OCI-LY1 (cell line): ENCODE data around the gene DSEL.

Experiments used
- H2AFZ ChIP-seq: fragments of 200-600 bp; sonication (generic), shearing (Covaris generic); 2 replicates; pipeline ENCODE4 v1.6.0; 2014; ENCODE audit warnings: antibody characterized with exemption, mild to moderate bottlenecking, low read length
- H3F3A ChIP-seq: fragments of 200-600 bp; sonication (generic), shearing (Covaris generic); 2 replicates; pipeline ENCODE4 v1.6.0; 2014; ENCODE audit warnings: mild to moderate bottlenecking, antibody characterized with exemption, low read length, moderate library complexity; ENCODE audit not compliant: insufficient read depth
- H3K27ac ChIP-seq: fragments of 200-600 bp; sonication (generic); 2 replicates; pipeline ENCODE4 v1.5.1; 2014; ENCODE audit warnings: low read length, mixed run types, mild to moderate bottlenecking, low read depth; ENCODE audit not compliant: poor library complexity, severe bottlenecking
- H3K27me3 ChIP-seq: fragments of 200-600 bp; sonication (generic); 2 replicates; pipeline ENCODE4 v1.6.0; 2014; ENCODE audit warnings: antibody characterized with exemption, mild to moderate bottlenecking, low read length, moderate library complexity; ENCODE audit not compliant: insufficient read depth
- H3K36me3 ChIP-seq: fragments of 200-600 bp; sonication (generic); 2 replicates; pipeline ENCODE4 v1.6.1; 2014; ENCODE audit warnings: mild to moderate bottlenecking, antibody characterized with exemption, low read length, moderate library complexity, mixed read lengths; ENCODE audit not compliant: insufficient read depth
- H3K4me1 ChIP-seq: fragments of 200-600 bp; sonication (generic); 2 replicates; pipeline ENCODE4 v1.5.1; 2014; ENCODE audit warnings: mild to moderate bottlenecking, low read length, moderate library complexity; ENCODE audit not compliant: insufficient read depth, severe bottlenecking
- H3K4me2 ChIP-seq: fragments of 200-600 bp; sonication (generic), shearing (Covaris generic); 2 replicates; pipeline ENCODE4 v1.6.1; 2014; ENCODE audit warnings: low read length
- H3K4me3 ChIP-seq: fragments of 200-600 bp; sonication (generic); 2 replicates; pipeline ENCODE4 v1.5.1; 2014; ENCODE audit warnings: low read length, low read depth, mild to moderate bottlenecking, mixed read lengths; ENCODE audit not compliant: poor library complexity, severe bottlenecking
- H3K79me2 ChIP-seq: fragments of 200-600 bp; shearing (Covaris generic); 2 replicates; pipeline ENCODE4 v1.6.1; 2016; ENCODE audit warnings: mixed run types, low read length, mixed read lengths; ENCODE audit not compliant: insufficient read depth
- H3K9ac ChIP-seq: fragments of 200-600 bp; sonication (generic), shearing (Covaris generic); 2 replicates; pipeline ENCODE4 v1.6.1; 2014; ENCODE audit warnings: mild to moderate bottlenecking, low read length, mixed read lengths
- H3K9me2 ChIP-seq: fragments of 200-600 bp; sonication (generic), shearing (Covaris generic); 2 replicates; pipeline ENCODE4 v1.6.1; 2014; ENCODE audit warnings: low read depth, mild to moderate bottlenecking, low read length, mixed read lengths
- H3K9me3 ChIP-seq: fragments of 200-600 bp; shearing (Covaris generic); 2 replicates; pipeline ENCODE4 v1.6.1; 2014; ENCODE audit warnings: low read length, mixed read lengths
- H4K20me1 ChIP-seq: fragments of 200-600 bp; sonication (generic), shearing (Covaris generic); 2 replicates; pipeline ENCODE4 v1.6.0; 2016; ENCODE audit warnings: mild to moderate bottlenecking, low read length; ENCODE audit not compliant: insufficient read depth
- CTCF ChIP-seq: fragments of 200-600 bp; sonication (generic), shearing (Covaris generic); IDR thresholded peaks from 2 replicates; pipeline ENCODE4 v1.5.1; 2017; ENCODE audit warnings: mild to moderate bottlenecking, antibody characterized with exemption, low read length, moderate library complexity, mixed read lengths
- EZH2 ChIP-seq: fragments of 200-600 bp; sonication (generic), shearing (Covaris generic); IDR thresholded peaks from 2 replicates; pipeline ENCODE4 v1.8.0; 2017; ENCODE audit warnings: borderline replicate concordance, mixed run types, mild to moderate bottlenecking, antibody characterized with exemption, low read length, moderate library complexity, mixed read lengths

The DSEL gene

GRCh38 chr18:67476585-67476984, 39.9 kb downstream of the DSEL start:
- no peak overlapping the region for H3K4me3 ChIP-seq
- no peak overlapping the region for H3K9ac ChIP-seq
- no peaks in the 10 kb centered on the region for H3K79me2 ChIP-seq
- no peak overlapping the region for H2AFZ ChIP-seq
- no peaks in the 10 kb centered on the region for H3F3A ChIP-seq
- H3K4me1 ChIP-seq: no peaks in the 10 kb centered on the region
- H3K36me3 ChIP-seq: no peaks in the 10 kb centered on the region
- H3K4me2 ChIP-seq: no peak overlapping the region
- H3K9me3 ChIP-seq: no peaks in the 10 kb centered on the region
- TF ChIP-seq EZH2 (no peak), CTCF (no peak)
- H4K20me1 ChIP-seq: no peaks in the 10 kb centered on the region
- no peak overlapping the region for H3K27ac ChIP-seq
- H3K27me3 ChIP-seq: no peaks in the 10 kb centered on the region
- H3K9me2 ChIP-seq: no peaks in the 10 kb centered on the region

GRCh38 chr18:67475673-67476072, 40.8 kb downstream of the DSEL start:
- H3K4me3 ChIP-seq: no peak overlapping the region
- no peaks in the 10 kb centered on the region for H3K36me3 ChIP-seq
- H3K27me3 ChIP-seq: no peaks in the 10 kb centered on the region
- H3K4me2 ChIP-seq: no peak overlapping the region
- no peaks in the 10 kb centered on the region for H3K79me2 ChIP-seq
- no peak overlapping the region for H2AFZ ChIP-seq
- TF ChIP-seq EZH2 (no peak), CTCF (no peak)
- no peaks in the 10 kb centered on the region for H3K9me3 ChIP-seq
- H3K27ac ChIP-seq: no peak overlapping the region
- H3K4me1 ChIP-seq: no peaks in the 10 kb centered on the region
- H4K20me1 ChIP-seq: no peaks in the 10 kb centered on the region
- no peaks in the 10 kb centered on the region for H3K9me2 ChIP-seq
- H3K9ac ChIP-seq: no peak overlapping the region
- H3F3A ChIP-seq: no peaks in the 10 kb centered on the region

- Histone ChIP-seq H3K9me2 (no peaks in the 10 kb centered on the region), H3K79me2 (no peaks in the 10 kb centered on the region), H3K9me3 (no peaks in the 10 kb centered on the region), H3K4me3 (no peak overlapping the region), H3K27ac (no peak overlapping the region), H4K20me1 (no peaks in the 10 kb centered on the region), H3K36me3 (no peaks in the 10 kb centered on the region), H3F3A (no peaks in the 10 kb centered on the region), H2AFZ (no peak overlapping the region), H3K9ac (no peak overlapping the region), H3K4me2 (no peak overlapping the region), H3K4me1 (no peaks in the 10 kb centered on the region), H3K27me3 (no peaks in the 10 kb centered on the region)
- TF ChIP-seq EZH2 (no peak), CTCF (no peak)
These were observed 48.5 kb downstream of the DSEL start for GRCh38 chr18:67468038-67468437.
